Stimulated activated naive CD4-positive, alpha-beta T cell treated with Interleukin-2 at 50 U/mL for 16 hours (primary cell): ENCODE data around the gene CNOT9.

Source experiments
- DNase-seq: peaks from one replicate; lab custom pipeline; 2025; lab: John Stamatoyannopoulos, UW

CNOT9 gene

DNA sequence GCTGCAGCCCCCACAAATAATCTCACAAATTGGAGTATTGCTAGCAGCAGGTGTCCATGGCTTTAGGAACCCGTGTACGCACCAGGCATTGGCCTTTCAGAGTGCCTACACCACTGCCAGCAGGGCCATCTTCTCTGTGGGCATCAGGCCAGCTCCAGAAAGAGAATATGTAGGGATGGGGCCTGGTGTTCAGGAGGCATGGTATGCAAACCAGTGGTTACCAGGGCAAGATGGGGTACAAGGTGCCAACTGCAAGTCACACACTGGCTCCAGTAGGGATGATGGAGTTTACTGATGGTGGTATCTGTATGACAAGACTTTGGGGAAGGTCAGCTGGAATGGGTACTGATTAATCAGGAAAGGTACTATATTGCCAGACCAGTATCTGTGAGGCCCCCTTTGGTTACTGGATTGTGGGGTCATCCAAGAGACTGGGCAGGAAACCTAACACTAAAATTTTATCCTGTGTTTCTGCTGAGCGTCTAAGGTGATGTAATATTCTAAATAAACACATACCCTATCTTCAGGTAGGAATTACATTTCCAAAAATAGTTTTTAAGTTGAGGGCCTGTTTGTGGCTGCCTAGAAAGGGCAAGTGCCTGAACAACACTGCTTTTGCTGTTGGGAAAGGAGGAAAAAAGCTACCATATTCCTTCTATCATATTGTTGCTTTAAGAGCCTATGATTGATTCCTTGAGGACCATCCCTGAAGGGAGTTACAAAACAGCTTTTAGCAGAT, 9.0 kb downstream of the CNOT9 start:
- DNase-seq: no peak

DNA sequence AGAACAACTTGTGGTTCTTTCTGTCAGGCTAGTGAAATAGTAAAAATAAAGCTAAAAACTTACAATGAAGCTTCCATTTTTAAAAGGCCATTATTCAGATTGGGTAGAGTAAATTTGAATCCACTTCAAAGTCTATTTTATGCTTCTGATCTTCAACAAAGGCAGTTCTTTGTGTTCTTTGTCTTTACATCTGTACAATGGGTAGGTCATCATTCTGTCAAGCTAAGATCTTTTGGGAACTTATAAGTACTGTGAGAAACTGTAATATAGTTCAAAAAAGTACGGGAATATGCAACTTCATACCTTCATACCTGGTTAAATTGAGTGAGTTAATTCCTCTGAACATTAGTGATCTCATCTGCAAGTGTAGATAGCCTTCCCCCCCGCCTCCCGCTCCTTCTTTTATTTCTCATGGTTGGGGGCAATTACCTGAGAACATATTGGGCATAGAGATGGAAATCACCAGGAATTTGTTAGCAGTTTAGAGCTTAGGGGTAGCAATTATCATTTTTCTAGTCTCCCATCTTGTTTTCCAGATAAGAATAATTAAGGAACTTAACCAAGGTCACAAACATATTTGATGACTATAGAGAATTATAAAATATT, 9.7 kb downstream of the CNOT9 start:
- DNase-seq: no peak

DNA sequence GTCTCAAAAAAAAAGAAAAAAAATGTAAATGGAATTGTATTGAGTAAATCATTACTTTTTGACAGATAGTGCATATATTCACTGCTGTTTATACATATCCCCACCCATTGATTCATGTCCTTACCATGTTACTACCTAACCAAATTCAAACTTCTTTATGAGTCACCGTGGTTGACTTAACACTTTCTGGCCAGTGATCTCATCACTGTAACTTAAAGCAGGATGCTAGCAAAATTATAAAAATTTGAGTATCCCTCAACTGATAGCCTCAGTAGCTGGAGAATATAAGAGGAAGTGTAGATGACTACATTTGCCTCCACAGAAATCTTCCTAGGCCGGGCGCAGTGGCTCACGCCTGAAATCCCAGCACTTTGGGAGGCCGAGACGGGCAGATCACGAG, 13.4 kb downstream of the CNOT9 start:
- no peak for DNase-seq

DNA sequence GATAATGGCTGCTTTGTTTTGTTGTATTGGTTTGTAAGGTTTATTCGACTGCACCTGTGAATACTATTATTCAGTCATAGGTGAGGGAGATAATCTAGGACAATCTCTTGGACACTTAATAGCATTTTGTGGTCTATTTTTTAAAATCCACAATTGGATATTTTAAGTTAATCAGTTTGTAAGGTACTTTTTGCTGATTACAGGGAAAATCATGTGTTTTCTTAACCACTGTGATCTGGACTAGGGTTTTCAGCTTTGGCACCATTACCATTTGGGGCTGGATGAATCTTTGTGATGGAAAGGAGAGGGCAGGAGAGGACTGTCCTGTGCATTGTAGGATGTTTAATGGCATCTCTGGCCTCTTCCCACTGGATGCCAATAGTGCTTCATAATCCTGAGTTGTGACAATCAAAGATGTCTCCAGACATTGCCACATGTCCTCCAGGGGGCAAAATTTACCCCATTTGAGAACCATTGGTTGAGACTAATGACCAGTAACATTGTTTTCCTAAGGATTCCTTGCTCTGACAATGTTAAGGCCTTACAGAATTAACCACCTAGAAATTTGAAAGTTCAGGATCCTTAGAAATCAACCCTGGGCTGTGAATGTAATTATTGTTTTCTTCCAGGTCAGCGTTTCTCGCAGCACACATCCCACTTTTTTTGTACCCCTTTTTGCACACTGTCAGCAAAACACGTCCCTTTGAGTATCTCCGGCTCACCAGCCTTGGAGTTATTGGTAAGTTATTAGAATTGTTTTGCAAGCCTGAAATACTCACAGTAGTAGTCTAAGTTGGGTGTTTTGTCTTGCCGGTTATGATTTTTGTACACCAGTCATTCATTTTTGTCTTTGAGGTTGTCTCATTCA, 15.6 kb downstream of the CNOT9 start:
- no peak for DNase-seq

DNA sequence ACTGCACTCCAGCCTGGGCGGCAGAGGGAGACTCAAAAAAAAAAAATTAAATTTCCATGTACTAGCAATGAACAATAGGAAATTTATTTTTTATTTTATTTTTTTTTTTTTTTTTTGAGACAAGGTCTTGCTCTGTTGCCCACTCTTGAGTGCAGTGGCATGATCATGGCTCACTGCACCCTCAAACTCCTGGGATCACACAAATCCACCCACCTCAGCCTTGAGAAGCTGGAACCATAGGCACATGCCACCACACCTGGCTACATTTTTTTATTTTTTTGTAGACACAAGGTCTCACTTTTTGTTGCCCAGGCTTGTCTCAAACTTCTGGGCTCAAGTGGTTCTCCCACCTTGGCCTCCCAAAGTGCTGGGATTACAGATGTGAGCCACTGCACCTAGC, 16.9 kb downstream of the CNOT9 start:
- DNase-seq: no peak

DNA sequence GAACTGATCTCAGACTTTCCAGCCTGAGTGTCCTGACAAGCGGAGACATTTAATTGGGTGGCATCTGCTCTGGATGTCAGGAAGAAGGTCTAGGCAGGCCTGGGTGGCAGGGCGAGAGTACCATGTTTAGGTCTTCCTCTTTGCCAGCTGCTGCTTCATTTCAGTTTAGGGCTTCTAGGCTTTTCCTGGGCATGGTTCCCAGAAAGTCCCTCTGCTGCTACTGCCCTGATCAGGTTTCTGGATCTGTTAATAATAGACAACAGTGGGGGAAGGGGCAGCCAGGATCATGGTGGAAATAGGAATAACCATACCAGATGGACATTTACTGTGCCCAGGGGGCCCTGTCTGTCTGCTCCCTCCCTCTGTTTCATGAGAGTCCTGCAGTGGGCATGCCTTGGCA, 36.8 kb downstream of the CNOT9 start:
- DNase-seq: no peak

DNA sequence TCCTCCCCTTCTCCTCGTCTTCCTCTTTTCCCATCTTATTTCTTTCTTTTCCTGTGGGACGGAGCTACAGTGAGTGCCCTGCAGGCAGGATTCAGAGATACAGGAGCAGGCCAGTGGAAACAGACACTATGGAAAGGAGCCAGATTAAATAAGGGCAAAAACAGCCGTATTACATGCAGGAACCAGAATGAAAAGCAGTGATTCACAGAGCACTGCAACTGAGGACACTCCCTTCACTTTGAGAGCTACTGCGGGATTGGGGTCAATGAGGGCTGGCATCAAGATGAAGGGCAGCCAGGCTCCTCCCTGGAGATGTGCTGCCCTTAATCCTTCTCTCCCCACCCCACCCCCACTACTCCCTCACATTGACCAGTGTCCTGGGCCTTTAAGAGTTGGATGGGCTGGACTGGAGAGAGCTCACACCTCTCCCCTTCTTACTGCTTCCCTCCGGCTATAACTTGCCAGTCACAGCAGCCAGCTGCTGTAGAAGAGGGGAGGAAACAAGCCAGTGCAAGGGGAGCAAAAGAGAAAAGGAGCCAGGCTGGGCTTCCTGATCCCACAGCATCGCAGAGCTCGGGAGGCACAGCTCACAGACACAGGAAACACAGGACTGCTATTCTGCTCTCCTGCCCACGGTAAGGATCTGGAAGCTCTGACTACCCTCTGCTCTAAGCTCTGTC, 38.9 kb downstream of the CNOT9 start, which contains the start of gene PLCD4:
PLCD4 (plus strand) TSS at position 464 of the 680 bp plus-strand sequence. CDS start 7,841 bp downstream, outside the sequence.
- no peak for DNase-seq

DNA sequence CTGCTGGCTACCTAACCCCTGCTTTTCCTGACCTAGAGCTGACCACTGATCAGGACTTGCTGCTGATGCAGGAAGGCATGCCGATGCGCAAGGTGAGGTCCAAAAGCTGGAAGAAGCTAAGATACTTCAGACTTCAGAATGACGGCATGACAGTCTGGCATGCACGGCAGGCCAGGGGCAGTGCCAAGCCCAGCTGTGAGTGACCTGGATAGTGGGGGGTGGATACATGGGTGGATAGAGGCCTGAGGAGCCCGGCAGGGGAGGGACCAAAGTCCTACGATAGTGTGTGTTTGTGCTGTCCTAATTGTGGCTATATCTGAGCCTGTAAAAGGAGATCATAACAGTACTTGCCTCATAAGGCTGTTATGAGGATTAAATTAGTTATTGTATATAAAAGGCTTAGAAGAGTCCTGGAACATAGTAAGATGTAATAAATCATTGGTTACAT, 47.3 kb downstream of the CNOT9 start:
- DNase-seq: no peak

DNA sequence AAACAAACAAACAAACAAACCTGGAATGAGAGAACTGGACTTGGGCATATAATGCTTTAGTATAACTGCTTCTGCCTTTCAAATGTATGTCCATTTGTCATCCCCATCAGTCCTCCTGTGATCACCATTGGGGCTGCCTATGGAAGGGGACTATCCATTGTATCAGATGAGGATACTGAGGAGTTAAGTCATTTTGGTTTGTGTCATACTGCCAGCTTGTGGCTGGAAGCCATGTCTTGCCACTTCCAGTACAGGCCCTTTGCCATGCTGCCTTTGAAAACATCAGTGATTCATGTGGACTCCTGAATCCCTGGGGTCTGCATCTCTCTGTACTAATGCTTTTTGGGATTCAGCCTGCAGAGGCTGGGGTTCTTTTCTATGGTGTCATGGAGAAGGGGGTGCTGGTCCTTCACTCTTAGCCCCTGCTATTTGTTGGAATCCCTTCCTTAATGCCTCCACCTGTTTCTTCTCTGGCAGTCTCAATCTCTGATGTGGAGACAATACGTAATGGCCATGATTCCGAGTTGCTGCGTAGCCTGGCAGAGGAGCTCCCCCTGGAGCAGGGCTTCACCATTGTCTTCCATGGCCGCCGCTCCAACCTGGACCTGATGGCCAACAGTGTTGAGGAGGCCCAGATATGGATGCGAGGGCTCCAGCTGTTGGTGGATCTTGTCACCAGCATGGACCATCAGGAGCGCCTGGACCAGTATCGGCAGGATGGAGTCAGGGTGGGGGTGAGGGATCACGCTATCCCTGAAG, 49.6 kb downstream of the CNOT9 start:
- no peak for DNase-seq

DNA sequence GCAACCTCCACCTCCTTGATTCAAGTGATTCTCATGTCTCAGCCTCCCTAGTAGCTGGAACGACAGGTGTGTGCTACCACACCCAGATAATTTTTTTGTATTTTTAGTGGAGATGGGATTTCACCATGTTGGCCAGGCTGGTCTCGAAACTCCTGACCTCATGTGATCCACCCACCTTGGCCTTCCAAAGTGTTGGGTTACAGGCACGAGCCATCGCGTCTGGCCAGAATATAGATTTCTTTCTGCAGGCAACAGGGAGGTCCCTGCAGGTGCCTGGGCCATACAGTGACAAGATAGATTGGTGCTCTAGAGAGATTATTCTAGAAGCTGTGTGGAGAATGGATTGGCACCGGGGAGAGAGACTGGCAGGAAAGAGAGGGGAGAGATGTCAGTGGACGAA, 52.4 kb downstream of the CNOT9 start:
- DNase-seq: no peak

DNA sequence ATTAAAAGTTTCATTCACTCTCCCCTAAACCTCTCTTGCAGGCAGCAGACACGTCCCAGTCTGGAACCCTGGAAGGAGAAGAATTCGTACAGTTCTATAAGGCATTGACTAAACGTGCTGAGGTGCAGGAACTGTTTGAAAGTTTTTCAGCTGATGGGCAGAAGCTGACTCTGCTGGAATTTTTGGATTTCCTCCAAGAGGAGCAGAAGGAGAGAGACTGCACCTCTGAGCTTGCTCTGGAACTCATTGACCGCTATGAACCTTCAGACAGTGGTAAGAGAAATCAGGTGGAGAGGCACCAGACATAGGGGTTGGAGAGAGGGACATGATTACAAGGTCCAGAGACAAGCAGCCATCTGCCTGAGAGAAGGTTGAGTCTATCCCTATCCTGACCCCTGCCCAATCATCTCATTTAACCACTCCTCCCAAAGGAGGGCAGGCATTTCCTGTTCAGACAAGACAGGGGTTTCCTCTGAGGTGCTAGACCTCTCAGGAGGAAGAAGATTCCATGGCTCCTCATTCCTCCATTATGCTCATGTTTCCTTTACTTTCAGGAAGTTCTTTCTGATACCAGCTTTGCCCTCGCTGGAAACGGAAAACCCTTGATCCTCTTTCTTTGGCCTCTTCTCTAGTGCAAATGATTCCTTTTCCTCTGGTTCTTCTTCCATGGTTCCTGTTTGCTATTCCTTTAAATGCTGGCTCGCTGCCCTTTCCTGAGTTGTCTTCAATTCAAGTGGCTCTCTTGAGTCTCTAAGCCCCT, 54.1 kb downstream of the CNOT9 start:
- DNase-seq: no peak

DNA sequence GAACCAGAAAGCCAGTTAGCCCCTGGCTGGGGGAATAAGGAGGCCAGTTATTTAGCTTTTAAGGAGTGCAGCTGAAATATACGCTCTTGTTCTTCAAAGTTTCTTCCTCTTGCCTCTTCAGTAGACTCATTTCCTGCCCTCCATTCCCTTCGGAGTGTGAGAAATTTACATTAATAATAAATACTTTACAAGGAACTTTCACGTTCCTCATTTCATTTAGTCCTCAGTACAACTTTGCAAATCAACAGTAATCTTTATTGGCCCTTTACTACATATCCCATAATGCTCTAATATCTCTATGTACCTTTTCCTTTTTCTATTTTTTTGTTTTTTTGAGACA, 54.7 kb downstream of the CNOT9 start:
- DNase-seq: no peak

DNA sequence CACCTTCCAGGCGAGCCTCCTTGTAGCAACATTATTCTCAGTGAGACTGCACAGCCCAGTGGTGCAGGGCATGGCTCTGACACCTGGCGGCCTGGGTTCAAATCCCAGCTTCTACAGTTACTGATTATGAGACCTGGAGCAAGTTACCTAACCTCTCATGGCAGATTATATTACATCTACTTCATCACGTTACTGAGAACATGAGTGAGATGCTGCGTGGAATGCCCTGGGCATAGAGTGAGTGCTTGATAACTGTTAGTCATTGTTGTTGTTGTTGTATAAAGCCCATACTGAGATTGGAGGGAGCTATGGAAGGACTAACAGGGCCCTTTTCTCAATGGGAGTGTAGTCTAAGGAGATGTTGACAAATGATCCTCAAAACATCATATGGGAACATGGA, 57.7 kb downstream of the CNOT9 start:
- DNase-seq: no peak

DNA sequence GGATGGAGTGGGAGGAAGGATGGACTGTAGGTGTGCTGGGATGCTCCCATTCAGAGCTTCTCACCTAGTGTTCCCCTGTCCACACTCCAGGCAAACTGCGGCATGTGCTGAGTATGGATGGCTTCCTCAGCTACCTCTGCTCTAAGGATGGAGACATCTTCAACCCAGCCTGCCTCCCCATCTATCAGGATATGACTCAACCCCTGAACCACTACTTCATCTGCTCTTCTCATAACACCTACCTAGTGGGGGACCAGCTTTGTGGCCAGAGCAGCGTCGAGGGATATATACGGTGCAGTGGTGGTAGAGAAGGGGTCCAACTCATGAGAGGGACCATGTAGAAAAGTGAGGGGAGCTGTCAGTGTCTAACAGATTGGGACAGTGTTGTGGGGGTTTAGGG, 59.3 kb downstream of the CNOT9 start:
- DNase-seq: no peak

DNA sequence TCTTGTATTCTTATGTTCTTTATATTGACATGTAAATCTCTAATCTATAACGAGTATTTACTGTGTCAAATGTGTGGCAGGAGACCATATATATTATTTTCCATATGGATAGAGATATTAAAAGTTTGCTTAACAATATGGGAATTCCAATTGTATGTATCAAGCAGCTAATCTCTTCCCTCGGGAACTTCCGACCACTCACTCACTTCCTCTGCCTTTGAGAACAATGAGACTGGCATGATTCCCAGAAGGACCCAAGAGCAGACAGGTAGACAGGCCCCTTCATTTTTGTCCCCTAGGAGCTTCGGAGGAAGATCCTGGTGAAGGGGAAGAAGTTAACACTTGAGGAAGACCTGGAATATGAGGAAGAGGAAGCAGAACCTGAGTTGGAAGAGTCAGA, 63.2 kb downstream of the CNOT9 start:
- no peak for DNase-seq

DNA sequence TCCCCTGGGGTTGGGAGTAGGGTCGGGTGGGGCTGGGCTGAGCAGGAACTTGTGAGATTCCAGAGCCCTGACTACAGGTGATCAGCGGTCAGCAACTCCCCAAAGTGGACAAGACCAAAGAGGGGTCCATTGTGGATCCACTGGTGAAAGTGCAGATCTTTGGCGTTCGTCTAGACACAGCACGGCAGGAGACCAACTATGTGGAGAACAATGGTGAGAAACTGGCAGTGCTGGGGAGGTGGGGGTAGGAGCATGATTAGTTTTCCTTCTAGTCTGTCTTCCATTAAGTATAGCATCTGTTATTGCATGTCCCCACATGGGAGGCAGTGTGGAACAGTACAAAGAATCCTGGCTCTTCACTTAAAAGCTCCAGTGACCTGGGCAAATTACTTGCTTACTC, 67.1 kb downstream of the CNOT9 start:
- no peak for DNase-seq

DNA sequence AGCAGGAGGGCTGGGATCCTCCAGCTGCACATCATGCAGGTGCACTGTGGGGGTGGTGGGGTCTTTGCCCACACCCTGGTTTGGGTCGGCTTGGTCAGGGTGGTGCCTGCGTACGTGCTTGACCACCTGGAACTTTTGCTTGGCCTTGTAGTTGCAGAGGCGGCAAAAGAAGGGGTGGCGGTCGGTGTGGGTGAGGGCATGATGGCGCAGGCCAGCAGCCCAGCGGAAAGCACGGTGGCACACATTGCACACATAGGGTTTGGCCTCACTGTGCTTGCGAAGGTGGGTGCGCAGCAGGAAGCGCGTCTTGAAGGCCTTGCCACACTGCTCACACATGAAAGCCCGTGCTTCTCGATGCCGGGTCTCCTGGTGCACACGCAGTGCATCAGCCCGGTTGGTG, 69.7 kb downstream of the CNOT9 start:
- no peak for DNase-seq

DNA sequence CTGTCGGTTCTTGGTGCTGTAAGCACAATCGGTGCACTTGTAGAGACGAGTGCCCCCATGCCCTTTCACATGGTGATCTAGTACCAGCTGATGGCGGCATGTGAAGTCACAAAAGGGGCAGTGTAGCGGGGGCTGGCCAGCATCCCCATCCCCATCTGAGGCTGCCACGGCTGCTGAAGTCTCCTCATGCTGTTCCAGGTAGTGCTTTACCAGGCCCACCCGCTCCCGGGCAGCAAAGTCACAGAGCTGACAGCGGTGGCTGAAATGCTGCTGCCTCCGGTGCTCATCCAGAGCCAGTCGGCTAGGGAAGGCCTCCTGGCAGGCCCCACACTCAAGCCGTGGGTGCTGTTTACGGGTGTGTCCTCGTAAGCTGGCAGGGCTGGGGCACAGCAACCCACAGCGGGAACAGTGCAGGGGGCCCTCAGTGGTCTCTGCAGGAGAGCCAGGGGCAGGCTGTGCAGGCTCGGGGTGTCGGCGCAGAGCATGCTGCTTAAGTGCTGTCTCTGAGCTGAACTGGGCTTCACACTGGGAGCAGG, 73.5 kb downstream of the CNOT9 start:
- no peak for DNase-seq

DNA sequence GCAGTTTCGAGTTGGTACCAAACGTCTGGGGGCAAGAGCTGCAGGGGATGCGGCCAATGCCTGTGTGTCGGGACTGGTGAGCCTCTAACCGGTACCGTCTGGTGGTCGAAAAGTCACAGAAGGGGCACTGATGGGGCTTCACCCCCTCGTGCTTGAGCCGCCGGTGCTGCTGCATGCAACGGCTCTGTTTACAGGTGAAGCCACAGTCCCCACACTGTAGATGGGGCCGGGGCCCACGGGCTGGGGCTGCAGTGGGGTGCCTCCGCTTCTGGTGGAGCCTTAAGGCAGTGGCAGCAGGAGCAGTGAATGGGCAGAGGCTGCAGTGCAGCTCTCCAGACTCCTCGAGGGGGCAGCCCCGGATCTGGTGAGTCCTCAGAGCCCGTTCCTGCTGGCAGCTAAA, 74.1 kb downstream of the CNOT9 start:
- no peak for DNase-seq

DNA sequence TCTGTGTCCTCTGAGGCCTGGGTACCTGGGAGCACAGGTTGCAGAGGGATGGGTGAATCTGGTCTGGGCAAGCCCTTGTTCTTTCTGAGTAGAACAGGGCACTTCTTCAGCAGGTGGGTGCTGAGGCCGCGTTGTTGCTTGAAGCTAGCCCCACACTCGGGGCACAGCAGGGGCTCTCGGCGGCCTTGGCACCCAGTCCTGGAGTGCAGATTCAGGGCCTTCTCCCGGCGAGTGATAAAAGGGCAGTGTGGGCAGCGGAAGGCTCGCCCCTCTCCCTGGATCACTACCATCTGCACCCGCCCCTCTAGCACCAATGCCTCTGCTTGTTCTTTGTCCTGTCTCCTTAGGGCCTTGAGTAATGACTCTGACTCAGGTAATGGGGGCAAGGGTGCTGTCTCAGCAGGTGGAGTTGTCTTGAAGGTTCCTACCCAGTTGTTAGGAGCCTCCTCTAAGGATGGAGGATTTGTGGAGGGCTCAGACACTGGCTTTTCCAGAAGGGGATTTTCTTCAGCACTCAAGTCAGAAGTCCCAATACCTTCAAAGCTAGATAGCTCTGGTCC, 75.2 kb downstream of the CNOT9 start:
- no peak for DNase-seq
